ENCODE measurements around the gene SCN2B. TPM values are rescaled to one million over a fixed set of nuclear protein-coding genes. Genes with fewer than 3 reads are reported as not detected.

The SCN2B gene
- polyA plus RNA-seq, 1 donor from 2014 or later = 1.1 TPM

DNA sequence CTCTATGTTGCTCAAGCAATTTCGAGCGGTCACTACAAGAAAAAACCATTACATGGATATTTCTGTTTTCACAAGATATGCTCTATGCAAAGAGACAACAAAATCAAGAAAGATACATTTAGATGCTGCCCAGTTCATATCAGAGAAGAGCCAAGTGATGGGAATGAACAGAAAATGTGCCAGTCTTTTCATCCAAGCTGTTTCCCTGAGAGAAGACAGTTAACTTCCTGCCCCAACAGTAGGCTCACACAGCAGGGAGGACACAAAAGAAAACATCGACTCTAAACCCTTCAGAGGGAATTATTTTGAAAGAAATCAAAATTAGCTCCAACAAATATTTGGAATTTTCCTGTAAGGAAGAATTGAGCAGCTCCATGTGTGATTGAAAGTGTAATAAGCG lies 36.8 kb upstream of the SCN2B start:
- Histone ChIP-seq H3K79me2 (replicated peaks; ENCODE audit: insufficient read depth, low read length) (no peaks in the 10 kb centered on the region), H4K20me1 (ENCODE audit: insufficient read depth) (no peaks in the 10 kb centered on the region), H3K36me3 (ENCODE audit: insufficient read depth, low read length) (no peaks in the 10 kb centered on the region), H3K4me2 (ENCODE audit: low read length) (no peak overlapping the region), H3K27me3 (ENCODE audit: insufficient read depth, low read depth, low read length) (no peaks in the 10 kb centered on the region), H3F3A (ENCODE audit: insufficient read depth, low read length, poor library complexity, severe bottlenecking) (no peaks in the 10 kb centered on the region), H3K9me3 (ENCODE audit: low read length) (no peaks in the 10 kb centered on the region), H3K27ac (ENCODE audit: low read length) (no peak overlapping the region), H2AFZ (ENCODE audit: low read depth, low read length) (no peak overlapping the region), H3K9me2 (ENCODE audit: insufficient read depth, low read length) (no peaks in the 10 kb centered on the region), H3K9ac (ENCODE audit: low read length) (no peak overlapping the region), H3K4me3 (ENCODE audit: low read length) (no peak overlapping the region)
- no peak for TF ChIP-seq REST (IDR thresholded peaks at IDR 0.05; ENCODE audit: borderline replicate concordance)
- TF ChIP-seq TAF1 (IDR thresholded peaks at IDR 0.05; ENCODE audit: low read depth) = no peak
- TF ChIP-seq EP300 (conservative IDR thresholded peaks at IDR 0.05; ENCODE audit: poor library complexity, severe bottlenecking) = no peak
- no peak for TF ChIP-seq RAD21 (conservative IDR thresholded peaks at IDR 0.05)
- TF ChIP-seq POLR2AphosphoS5 (IDR thresholded peaks at IDR 0.05) = no peak
- no peak for TF ChIP-seq SMC3 (conservative IDR thresholded peaks at IDR 0.05; ENCODE audit: poor library complexity)

DNA sequence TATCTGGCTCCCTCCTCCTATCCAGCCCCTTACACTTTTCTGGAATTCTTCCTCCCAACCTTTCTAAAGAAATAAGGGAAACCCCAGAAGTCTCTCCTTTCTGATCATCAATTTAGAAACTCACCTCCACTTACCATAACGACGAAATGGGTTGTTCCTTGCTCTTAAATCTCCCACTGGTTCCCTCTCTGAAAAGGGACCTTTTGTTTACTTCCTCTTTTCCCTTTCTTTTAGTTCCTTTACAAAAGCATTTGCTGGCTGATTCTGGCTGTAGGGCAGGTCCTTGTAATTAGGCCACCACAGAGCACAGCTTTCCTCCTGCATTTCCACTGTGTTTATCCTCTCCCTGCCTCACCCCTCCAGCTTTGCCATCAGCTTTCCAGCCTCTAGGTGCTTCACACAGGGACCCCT lies 36.3 kb upstream of the SCN2B start:
- Histone ChIP-seq H3K4me3 (ENCODE audit: low read length) (no peak overlapping the region), H2AFZ (ENCODE audit: low read depth, low read length) (no peak overlapping the region), H3K79me2 (replicated peaks; ENCODE audit: insufficient read depth, low read length) (no peaks in the 10 kb centered on the region), H3K27me3 (ENCODE audit: insufficient read depth, low read depth, low read length) (no peaks in the 10 kb centered on the region), H3K9ac (ENCODE audit: low read length) (no peak overlapping the region), H3F3A (ENCODE audit: insufficient read depth, low read length, poor library complexity, severe bottlenecking) (no peaks in the 10 kb centered on the region), H4K20me1 (ENCODE audit: insufficient read depth) (no peaks in the 10 kb centered on the region), H3K27ac (ENCODE audit: low read length) (no peak overlapping the region), H3K9me3 (ENCODE audit: low read length) (no peaks in the 10 kb centered on the region), H3K4me2 (ENCODE audit: low read length) (no peak overlapping the region), H3K9me2 (ENCODE audit: insufficient read depth, low read length) (no peaks in the 10 kb centered on the region), H3K36me3 (ENCODE audit: insufficient read depth, low read length) (no peaks in the 10 kb centered on the region)
- no peak for TF ChIP-seq TAF1 (IDR thresholded peaks at IDR 0.05; ENCODE audit: low read depth)
- TF ChIP-seq CTCF (IDR thresholded peaks at IDR 0.05; ENCODE audit: poor library complexity, severe bottlenecking) = no peak
- TF ChIP-seq POLR2AphosphoS5 (IDR thresholded peaks at IDR 0.05) = no peak
- no peak for TF ChIP-seq SMC3 (conservative IDR thresholded peaks at IDR 0.05; ENCODE audit: poor library complexity)
- TF ChIP-seq REST (IDR thresholded peaks at IDR 0.05; ENCODE audit: borderline replicate concordance) = no peak
- TF ChIP-seq MXI1 (conservative IDR thresholded peaks at IDR 0.05; ENCODE audit: poor library complexity, severe bottlenecking) = no peak
- TF ChIP-seq EP300 (conservative IDR thresholded peaks at IDR 0.05; ENCODE audit: poor library complexity, severe bottlenecking) = no peak
- no peak for TF ChIP-seq RAD21 (conservative IDR thresholded peaks at IDR 0.05)
- no peak for TF ChIP-seq EZH2 (IDR thresholded peaks at IDR 0.05; ENCODE audit: borderline replicate concordance, insufficient read depth, low read length, poor library complexity, severe bottlenecking)

All from neural cell (in vitro differentiated cells).